Sigmoid colon (tissue), 3 donors: Measurements from ENCODE around the gene ESD.

Experiments used
- POLR2A ChIP-seq, 2 donors: fragments of 450-650 bp; IDR thresholded peaks; one replicate each; pipeline ENCODE4 v1.6.1; 2016; ENCODE audit warnings: antibody characterized with exemption in 2 of 2, mild to moderate bottlenecking in 2 of 2, moderate library complexity in 2 of 2
- TF ChIP-seq, protein P1 (sequence below), 4 experiments: fragments of 450-650 bp in 3 of 4; fragments of 200-600 bp in 1 of 4; IDR thresholded peaks; one replicate each; pipeline ENCODE4 v1.5.1; 2016 to 2019; ENCODE audit warnings: antibody characterized with exemption in 4 of 4, mild to moderate bottlenecking in 3 of 4, moderate library complexity in 2 of 4

DNA sequence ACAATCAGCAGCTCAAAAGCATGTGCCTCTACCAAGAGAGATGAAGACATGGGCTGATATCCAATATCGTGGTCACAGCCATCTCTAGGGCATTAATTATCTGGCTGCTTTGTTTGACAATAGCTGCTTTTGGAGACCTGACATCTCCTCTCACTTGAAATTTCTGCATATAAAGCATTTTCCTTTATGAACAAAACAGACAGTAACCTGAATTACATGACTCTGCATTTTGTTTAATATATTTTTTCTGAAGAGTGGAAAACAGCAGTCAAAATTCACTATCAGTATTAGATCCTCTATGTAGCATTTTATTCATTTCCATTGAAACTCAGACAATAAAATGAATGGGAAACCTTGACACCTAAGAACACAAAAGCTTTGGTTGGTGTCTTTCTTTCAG is 42.4 kb upstream of the ESD start:
- TF ChIP-seq, protein P1, sequence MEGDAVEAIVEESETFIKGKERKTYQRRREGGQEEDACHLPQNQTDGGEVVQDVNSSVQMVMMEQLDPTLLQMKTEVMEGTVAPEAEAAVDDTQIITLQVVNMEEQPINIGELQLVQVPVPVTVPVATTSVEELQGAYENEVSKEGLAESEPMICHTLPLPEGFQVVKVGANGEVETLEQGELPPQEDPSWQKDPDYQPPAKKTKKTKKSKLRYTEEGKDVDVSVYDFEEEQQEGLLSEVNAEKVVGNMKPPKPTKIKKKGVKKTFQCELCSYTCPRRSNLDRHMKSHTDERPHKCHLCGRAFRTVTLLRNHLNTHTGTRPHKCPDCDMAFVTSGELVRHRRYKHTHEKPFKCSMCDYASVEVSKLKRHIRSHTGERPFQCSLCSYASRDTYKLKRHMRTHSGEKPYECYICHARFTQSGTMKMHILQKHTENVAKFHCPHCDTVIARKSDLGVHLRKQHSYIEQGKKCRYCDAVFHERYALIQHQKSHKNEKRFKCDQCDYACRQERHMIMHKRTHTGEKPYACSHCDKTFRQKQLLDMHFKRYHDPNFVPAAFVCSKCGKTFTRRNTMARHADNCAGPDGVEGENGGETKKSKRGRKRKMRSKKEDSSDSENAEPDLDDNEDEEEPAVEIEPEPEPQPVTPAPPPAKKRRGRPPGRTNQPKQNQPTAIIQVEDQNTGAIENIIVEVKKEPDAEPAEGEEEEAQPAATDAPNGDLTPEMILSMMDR (IDR thresholded peaks at IDR 0.05) = no peak
- TF ChIP-seq POLR2A (IDR thresholded peaks at IDR 0.05) = no peak
